PFSK-1 (cell line): ENCODE results near the gene TBC1D24.

Experiments
- FOXP2 ChIP-seq: optimal IDR thresholded peaks from 2 replicates; pipeline ENCODE3; 2011; ENCODE audit warnings: borderline replicate concordance, control low read depth, inconsistent platforms; ENCODE audit not compliant: insufficient read depth; ENCODE audit errors: extremely low read length, extremely low read depth
- POLR2AphosphoS5 ChIP-seq: IDR thresholded peaks from 2 replicates; pipeline ENCODE4 v1.6.1; 2012; ENCODE audit warnings: low read depth, mild to moderate bottlenecking, control low read depth, low read length, moderate library complexity
- REST ChIP-seq, 2 experiments: IDR thresholded peaks; 2 replicates each; pipeline versions ENCODE4 v1.6.1 to v1.8.0; 2011 to 2012; ENCODE audit warnings: low read depth in 2 of 2, low read length in 2 of 2, control low read depth in 1 of 2, inconsistent platforms in 1 of 2, mild to moderate bottlenecking in 1 of 2, moderate library complexity in 1 of 2; ENCODE audit not compliant: insufficient read depth in 1 of 2
- SIN3A ChIP-seq: IDR thresholded peaks from 2 replicates; pipeline ENCODE4 v1.6.1; 2012; ENCODE audit warnings: mild to moderate bottlenecking, low read length, moderate library complexity, borderline replicate concordance; ENCODE audit not compliant: insufficient read depth
- TAF1 ChIP-seq: IDR thresholded peaks from 2 replicates; pipeline ENCODE4 v1.6.1; 2012; ENCODE audit warnings: low read length, control low read depth, borderline replicate concordance; ENCODE audit not compliant: insufficient read depth

Gene TBC1D24

DNA sequence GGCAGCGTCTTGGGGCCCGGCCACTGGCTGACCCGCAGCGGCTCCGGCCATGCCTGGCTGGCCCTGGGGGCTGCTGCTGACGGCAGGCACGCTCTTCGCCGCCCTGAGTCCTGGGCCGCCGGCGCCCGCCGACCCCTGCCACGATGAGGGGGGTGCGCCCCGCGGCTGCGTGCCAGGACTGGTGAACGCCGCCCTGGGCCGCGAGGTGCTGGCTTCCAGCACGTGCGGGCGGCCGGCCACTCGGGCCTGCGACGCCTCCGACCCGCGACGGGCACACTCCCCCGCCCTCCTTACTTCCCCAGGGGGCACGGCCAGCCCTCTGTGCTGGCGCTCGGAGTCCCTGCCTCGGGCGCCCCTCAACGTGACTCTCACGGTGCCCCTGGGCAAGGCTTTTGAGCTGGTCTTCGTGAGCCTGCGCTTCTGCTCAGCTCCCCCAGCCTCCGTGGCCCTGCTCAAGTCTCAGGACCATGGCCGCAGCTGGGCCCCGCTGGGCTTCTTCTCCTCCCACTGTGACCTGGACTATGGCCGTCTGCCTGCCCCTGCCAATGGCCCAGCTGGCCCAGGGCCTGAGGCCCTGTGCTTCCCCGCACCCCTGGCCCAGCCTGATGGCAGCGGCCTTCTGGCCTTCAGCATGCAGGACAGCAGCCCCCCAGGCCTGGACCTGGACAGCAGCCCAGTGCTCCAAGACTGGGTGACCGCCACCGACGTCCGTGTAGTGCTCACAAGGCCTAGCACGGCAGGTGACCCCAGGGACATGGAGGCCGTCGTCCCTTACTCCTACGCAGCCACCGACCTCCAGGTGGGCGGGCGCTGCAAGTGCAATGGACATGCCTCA, 3.1 kb upstream of the TBC1D24 start:
- TF ChIP-seq SIN3A (no peak), REST (IDR thresholded peaks at IDR 0.05; ENCODE audit: insufficient read depth in 1 of 2, low read depth in 2 of 2, low read length in 2 of 2) (no peak)

DNA sequence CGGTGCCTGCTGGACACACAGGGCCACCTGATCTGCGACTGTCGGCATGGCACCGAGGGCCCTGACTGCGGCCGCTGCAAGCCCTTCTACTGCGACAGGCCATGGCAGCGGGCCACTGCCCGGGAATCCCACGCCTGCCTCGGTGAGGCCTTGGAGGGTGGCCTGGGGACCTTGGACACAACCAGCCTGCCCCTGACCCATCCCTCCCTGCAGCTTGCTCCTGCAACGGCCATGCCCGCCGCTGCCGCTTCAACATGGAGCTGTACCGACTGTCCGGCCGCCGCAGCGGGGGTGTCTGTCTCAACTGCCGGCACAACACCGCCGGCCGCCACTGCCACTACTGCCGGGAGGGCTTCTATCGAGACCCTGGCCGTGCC, 2.5 kb upstream of the TBC1D24 start:
- no peak for TF ChIP-seq POLR2AphosphoS5
- TF ChIP-seq REST (IDR thresholded peaks at IDR 0.05; ENCODE audit: insufficient read depth in 1 of 2, low read depth in 2 of 2, low read length in 2 of 2) = no peak
- TF ChIP-seq FOXP2 = no peak
- TF ChIP-seq SIN3A = no peak
- TF ChIP-seq TAF1 = no peak

- TF ChIP-seq SIN3A (no peak), REST (IDR thresholded peaks at IDR 0.05; ENCODE audit: insufficient read depth in 1 of 2, low read depth in 2 of 2, low read length in 2 of 2) (no peak), POLR2AphosphoS5 (no peak)
These were observed 2.0 kb upstream of the TBC1D24 start for GRCh38 chr16:2472885-2473445.

DNA sequence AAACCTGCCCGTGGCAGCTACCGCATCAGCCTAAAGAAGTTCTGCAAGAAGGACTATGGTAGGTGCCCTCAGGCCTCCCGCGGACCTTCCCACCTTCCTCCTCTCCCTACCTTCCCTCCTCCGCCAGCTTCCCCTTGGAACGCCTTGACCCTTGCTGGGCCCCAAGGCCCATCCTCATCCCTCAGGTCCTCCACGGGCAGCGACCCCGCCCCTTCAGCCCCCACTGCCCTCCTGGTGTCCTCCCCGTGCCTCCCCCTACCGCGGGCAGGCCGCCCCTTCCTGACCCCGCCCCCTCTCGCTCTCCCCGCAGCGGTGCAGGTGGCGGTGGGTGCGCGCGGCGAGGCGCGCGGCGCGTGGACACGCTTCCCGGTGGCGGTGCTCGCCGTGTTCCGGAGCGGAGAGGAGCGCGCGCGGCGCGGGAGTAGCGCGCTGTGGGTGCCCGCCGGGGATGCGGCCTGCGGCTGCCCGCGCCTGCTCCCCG, 1.4 kb upstream of the TBC1D24 start:
- TF ChIP-seq FOXP2 = no peak
- no peak for TF ChIP-seq REST (IDR thresholded peaks at IDR 0.05; ENCODE audit: insufficient read depth in 1 of 2, low read depth in 2 of 2, low read length in 2 of 2)
- no peak for TF ChIP-seq POLR2AphosphoS5
- TF ChIP-seq TAF1 = no peak
- no peak for TF ChIP-seq SIN3A
